ENCODE measurements around the gene ASTN2.

ASTN2 gene

DNA sequence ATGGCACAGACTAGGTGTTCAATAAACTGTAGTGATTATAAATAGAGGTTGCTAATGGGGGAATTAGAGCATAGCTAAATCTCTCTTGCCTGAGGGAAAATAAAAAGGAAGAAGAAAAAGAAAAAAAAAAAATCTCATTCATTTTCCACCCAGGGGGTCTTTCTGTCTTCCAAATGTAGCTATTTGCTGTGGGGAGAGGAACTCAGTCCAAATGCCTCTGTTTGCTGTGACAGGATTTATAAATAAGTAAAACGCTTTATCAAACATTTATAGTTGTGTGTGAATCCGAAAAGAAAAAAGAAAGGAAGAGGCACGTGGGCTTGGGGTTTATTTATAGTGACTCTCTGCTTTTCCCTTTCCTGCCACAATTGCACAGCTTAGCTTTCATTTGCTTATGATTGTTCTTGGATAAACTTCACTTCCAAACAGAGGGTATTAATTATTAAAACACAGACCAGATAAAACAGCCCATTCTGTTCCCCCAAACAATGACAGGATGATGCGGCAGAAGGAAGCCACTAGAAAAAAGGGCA lies 245.7 kb downstream of the ASTN2 start:
- DNase-seq (ENCODE audit: low read depth in 3 of 3): no peak

DNA sequence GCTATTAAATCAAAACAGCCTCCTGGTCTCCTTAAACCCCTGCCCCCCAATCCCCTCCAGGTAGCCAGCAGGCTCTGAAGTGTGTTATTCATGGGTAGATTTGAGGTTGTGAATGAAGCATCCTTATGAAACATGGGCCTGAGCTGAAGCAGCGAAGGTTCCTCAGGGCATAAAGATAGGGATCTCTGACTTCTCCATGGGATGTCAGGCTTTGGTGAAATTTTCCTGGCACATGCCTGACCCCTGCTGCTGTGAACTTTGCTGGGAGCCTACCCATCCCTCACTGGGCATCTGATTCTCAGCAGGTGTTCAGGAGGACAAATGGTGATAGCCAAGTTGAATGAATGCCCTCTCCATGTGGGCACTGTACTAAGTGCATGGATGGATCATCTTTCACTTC lies 250.3 kb downstream of the ASTN2 start:
- DNase-seq (ENCODE audit: low read depth in 3 of 3): no peak

DNA sequence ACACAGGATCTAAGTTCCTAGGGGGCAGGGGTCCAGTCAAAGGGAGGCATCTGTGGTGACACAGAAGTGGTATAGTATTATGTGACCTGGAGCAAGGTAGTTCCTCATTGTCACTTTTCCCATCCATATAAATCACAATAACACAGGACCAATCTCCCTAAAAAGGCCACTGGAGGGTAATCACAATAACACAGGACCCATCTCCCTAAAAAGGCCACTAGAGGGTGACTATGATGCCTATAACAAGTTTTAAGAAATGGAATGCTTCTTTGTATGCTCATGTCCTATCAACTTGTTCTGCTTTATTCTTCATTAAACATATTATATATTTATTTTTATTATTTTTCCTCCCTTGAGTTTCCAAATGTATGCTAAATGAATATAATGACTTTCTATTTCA lies 254.6 kb downstream of the ASTN2 start:
- DNase-seq (ENCODE audit: low read depth in 3 of 3): no peak

DNA sequence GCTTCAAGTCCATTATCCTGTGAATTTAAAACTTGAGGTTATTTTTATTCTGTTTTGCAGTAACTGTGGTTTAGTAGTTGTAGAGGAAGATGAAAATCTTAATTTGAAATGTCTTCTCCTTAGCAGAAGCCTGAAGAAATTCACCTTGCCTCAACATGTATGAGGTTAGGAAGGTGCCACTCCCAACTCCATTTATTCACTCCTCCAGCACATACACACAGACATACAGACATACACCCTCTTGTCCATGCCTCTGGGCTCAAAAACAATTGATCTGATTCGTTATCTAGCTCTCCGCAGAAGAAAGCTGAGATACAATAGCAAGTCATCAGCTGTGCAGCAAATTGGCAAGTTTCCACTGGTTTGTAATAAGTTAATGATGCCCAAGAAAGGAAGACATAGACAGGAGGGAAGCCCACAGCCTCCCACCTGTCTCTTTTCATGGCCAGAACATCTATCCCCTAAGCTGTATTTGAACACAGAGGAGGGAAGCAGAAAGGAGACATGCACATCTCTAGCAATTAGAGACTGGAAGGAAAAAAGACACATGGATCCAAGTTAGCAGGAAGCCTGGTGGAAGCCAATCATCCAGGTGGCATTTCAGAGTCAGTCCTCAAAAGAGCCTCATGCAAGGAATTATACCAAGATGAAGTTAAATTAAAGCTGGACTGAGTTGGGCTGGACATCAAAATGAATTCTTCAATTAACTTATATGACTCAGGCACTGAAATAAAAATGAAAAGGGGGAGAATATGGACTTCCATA lies 257.9 kb downstream of the ASTN2 start:
- no peak for DNase-seq (ENCODE audit: low read depth in 3 of 3)

DNA sequence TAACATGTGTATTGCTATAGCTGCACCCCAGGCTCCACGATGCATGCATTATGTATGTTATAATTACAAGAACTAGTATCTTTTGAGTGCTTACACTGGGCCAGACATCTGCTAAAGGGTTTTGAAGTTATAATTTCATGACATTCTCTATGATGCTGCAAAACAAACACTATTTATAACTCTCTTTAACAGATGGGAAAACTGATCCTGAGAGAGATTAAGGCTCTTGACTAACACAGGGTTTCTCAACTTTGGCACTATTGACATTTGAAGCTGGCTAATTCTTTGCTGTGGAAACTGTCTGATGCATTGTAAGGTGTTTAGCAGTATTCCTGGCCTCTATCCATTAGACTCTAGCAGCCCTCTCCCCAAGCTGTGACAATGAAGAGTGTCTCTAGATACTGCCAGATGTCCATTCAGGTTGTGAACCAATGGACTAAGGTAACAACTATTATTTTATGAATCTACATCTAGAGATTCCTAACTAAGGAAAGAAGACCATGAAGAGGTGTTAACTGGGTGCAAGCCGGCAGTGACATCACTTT lies 258.6 kb downstream of the ASTN2 start:
- DNase-seq (ENCODE audit: low read depth in 3 of 3): no peak

DNA sequence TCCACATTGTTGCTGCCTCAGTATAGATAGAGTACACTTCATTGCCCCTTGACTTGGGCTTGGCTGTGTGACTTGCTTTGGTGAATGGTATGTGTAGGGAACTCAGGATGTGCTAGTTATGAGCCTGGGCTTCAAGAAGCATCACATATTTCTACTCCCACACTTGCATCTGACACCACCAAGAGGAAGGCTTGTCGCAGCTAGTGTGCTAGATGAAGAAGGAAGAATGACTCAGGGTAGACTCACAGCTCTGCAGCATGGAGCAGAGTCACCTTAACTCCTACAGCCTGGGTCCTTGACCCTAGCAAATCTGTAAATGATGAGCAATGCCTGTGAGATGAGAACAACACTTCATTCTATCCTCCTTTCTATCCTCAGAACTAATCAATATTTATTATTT lies 261.8 kb downstream of the ASTN2 start:
- no peak for DNase-seq (ENCODE audit: low read depth in 3 of 3)

DNA sequence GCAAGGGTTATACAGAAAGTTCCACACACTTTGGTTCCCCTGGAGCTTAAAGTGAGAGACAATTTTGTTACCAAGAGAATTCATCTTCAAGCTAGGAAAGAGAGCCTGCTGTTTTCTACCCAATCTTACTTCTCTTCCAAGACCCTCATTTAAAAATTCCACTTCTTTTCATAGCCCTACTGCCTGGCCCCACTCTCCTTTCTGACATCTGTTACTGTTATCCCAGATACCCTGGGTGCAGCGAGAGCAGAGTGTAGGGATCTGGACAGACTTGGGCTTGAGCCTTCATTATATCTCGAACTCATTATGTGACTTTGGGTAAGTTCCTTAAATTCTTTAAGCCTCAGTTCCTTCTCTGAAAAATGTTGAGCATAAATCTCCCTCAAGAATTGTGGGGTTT lies 263.1 kb downstream of the ASTN2 start:
- DNase-seq (ENCODE audit: low read depth in 3 of 3): no peak

DNA sequence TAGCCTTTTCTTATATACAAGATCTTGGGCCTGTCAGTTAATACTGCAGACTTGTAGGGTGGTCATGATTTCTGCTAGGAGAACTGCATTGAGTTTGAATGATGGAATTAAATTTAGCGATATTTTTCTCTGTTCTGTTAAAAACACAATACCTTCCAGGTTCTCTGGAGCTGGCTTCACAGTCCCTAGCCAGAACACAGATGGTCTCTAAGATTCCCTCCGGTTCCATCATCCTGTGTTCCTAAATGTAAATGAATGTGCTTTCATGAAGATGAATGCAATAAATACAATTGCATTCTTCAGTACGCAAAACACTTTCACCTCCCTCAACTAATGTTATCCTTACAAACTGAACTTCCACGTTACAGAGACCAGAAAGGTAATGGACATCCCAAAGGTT lies 264.9 kb downstream of the ASTN2 start:
- no peak for DNase-seq (ENCODE audit: low read depth in 3 of 3)

DNA sequence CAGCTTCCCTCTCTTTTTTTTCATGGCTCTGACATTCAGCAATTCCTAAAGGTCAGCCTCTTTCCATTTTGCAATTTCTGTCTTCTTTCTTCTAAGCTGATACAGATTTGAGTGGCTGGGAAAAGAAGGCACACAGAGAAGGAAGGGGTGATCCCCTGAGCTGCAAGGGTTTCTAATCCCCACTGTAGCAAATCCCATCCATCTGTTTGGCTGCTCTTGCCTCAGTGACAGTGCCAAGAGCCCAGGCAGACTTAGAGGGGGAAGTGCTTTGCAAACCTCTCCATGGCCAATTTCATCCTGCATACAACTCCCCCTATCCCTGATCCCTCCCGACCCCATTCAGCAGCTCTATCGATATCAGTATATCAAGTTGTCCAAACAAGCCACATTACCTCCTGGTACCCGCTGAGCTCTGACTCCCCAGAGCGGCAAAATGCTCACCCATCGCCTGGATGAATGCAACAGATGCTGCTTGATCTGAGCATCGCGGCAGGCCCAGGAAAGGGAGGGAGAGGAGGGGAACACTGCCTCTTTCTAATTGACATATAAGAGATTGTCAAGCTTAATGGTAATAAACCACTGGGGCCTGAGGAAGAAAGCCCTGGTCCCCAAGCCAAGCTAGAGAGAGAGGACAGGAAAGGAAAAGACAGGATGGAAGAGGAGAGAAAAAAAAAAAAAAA lies 268.9 kb downstream of the ASTN2 start:
- DNase-seq (ENCODE audit: low read depth in 3 of 3): no peak

DNA sequence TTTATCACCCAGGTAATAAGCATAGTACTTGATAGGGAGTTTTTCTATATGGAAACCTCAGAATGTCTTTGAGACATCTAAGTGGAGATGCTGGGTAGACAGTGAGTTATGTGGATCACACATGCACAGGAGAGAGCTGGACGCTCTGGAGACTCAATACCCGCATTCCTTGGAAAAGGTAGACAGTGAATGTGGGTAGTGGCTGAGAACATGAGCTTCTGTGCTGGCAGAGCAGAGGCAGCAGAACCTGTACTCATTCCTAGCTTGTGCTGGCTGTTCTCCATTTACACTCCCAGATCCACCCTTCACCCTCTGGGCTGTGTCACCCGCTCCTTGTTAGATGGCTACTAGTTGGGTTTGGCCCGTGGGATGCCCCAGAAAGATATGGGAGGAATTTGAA lies 269.8 kb downstream of the ASTN2 start:
- no peak for DNase-seq (ENCODE audit: low read depth in 3 of 3)

DNA sequence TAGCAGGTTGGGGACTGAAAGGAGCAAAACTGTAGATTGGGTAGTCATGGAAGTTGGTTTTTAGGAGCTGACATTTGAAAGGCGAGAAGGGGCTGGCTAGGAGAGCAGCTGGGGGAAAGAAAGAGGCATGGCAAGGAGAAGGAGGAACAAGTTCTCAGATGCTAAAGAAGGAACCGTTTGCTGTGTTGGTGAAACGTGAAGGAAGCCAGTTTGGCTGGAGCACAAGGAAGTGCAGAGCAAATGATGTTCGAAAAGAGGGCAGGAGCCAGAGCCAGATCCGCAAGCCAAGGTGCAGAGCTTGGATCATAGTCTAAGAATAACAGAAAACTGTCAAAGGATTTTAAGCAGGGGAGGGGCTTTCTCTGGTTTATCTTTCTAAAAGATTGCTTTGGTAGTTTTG lies 276.6 kb downstream of the ASTN2 start:
- no peak for DNase-seq (ENCODE audit: low read depth in 3 of 3)

DNA sequence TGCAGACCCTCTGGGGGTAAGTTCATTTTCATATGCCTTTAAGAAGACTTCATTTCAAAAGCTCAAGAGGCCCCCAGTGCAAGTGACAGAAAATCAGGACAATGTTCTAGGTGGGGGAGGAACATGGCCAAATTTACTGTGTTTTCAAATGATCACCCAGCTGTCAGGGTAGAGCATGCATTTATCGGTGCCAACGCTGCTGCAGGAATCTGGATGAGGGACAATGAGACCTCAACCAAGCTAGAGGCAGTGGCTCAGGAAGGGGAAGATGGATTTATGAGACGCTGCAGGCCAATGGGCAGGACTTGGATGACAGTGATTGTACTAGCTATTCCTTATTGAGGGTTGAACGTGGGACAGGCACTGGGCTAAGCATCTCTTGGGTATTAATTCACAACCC lies 278.4 kb downstream of the ASTN2 start:
- DNase-seq (ENCODE audit: low read depth in 3 of 3): no peak

DNA sequence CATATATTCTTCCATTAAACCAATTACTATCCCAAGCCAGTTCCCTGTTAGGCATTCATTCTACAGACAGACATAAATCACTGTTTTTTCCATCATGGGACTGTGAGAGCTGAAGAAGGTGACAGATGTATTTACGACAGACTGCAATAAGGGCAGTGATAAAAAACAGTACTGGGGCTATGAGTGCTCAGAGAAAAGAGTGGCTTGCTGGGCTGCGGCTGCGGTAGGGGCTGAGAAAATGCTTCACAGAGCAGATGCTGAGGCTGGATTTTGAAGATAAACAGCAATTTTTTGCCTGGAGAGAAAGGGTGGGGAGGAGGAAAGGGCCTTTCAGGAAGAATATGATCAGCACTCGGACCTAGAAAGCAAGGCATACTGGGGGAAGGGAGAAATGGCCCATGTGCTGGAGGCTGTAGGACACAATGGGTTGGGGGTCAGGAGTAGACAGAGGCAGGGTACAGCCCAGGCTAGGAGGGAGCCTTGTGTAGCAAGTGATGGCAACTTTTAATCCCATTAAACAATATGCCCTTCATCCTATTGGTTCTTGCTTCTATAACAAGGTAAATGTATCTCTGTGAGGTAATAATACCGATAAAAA lies 279.3 kb downstream of the ASTN2 start:
- DNase-seq (ENCODE audit: low read depth in 3 of 3): no peak

DNA sequence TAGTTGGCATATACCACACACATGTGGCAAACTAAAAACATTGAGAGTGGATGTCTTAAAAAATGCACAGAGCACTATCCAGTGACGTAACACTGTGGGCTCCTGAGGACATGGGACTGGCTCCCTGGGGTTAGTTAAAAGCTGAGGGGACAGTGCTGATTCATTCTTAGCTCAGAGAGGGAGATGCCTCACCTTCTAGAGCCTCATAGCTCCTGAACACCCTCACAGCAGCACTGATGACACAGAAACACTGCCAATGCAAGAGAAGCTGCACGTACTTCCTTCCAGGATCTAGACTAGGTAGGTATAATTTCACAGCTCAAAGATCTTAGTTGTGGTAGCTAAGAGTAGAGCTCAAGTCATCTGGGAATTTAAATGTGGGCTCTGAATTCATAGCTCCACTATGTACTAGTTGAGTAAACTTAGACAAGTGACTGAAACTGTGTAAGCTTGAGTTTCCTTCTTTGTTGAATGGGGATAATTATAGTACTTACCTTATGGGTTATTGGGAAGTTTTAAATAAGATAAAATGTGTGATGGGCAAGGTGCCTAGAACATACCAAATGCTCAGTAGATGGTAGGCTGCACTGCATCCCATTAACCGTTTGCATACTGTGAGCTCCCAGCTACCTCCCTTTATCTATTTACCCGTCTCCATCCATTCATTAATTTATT lies 279.9 kb downstream of the ASTN2 start:
- DNase-seq (ENCODE audit: low read depth in 3 of 3): no peak

DNA sequence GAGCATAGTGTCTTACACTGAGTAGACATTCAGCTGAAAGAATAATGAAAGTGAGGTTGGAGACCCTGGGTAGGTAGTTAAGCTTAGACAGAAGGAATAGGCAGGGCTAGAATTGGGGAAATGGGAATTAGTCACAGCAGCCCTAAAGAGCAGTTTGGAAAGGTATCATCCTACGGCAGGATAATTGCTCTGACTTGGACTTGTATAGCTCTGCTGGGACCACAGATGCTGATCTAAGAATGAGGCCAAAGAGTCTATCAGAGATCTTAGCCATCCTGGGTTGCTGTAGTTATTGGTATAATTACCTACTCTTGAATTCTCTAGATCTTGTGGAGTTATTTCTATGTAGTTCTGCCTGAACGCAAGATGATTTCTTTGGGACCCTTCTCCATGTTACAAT lies 288.0 kb downstream of the ASTN2 start:
- no peak for DNase-seq (ENCODE audit: low read depth in 3 of 3)

DNA sequence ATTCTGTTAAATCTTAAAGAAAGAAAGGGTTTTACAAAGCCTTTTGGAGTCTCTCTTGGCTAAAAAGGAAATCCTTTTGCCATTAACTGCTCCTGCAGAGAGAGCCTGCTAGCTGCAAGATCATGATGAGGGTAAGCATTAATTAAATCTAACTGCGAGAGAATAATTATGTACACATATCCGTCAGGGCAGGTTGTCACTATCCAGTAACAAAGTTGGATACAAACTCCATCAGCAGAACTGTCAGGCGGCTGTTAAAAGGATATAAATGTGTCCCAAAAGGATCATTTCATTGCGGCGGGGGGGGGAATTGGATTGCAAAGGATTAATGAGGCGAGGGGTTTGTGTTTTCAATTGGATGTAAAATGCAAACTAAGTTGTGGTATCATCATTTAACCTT lies 289.3 kb downstream of the ASTN2 start:
- no peak for DNase-seq (ENCODE audit: low read depth in 3 of 3)

DNA sequence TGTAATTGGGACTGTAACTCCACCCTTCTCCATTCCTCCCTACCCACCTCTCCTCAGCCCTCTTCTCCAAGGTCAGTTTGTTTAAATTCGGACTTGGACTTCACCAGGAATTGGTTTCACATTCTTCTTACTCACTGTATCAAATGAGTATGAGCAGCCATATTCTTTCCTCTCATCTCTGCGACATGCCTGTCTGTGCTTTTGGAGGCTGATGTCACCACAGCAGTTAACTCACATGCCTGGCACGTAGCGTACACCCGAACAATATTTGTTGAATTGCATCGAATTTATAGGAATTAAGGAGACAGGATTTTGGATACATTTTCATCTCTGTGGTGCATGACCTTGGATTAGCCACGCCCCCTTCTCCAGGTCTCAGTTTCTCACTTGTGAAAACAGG lies 291.1 kb downstream of the ASTN2 start:
- DNase-seq (ENCODE audit: low read depth in 3 of 3): no peak

DNA sequence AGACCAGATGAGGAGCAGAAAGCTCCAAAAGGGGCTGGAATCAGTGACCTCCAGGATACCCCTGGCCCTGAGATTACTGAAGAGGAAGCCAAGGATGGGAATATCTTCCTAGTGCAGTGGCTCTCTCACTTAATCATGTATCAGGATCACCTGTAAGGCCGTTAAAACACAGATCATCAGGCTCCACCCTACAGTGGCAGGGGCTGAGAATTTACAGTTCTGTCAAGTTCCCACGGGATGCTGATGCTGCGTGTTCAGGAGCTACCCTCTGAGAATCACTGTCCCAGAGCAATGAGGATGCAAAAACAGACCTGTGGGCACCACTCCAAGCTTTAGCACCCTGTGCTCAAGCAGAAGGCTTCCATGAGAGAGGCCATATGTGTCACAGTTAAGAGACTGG lies 291.9 kb downstream of the ASTN2 start:
- DNase-seq (ENCODE audit: low read depth in 3 of 3): no peak

DNA sequence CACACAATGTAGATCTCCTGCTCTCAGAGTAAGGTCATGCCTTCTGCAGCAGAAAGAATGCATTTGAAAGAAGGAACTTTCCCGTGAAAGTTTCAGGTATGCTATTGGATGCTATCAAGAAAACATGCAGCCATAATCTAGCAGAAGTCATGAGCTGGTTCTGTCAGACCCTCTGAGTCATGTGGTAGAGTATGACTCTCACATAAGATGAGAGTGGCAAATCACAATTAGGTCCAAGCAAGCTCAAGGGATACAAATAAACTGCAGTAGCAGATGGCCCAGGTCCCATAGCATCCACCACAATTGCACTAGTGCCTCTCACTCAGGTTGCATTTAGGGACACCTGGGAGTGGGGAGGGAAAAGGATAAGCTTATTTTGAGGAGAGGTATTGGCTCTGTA lies 292.8 kb downstream of the ASTN2 start:
- DNase-seq (ENCODE audit: low read depth in 3 of 3): no peak

DNA sequence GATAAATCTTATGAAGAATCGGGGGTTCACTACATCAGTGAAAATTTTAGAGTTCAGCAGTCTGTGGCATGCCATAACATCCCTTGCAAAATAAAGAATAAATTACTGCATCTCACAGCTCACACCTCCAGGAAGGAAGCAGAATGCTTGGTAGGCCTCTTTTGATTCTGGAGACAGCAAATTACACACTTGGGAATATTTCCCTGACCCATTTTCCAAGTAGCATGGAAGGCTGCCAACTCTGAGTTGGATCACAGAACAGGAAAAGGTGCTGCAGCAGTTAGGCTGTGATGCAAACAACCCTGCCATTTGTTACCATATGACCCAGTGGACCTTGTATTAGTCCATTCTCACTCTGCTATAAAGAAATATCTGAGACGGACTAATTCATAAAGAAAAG lies 293.5 kb downstream of the ASTN2 start:
- no peak for DNase-seq (ENCODE audit: low read depth in 3 of 3)

DNA sequence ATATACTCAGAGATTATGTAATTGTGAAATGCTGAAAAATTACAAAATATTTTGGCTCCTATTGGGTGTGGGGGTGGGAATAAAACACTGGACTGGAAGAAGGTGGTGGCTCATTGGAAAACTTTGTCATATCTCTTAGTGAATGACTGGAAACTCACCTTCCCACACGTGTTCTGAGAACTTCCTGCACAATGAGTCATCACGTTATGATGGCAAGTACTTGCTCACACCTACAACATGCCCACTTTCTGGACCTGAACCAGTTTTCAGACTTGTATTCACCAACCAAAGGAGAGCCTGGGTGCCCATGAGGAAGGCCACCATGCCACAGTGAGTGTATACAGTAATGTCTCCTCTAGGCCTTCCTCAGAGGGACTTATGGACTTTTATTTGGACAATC lies 294.8 kb downstream of the ASTN2 start:
- DNase-seq (ENCODE audit: low read depth in 3 of 3): no peak

DNA sequence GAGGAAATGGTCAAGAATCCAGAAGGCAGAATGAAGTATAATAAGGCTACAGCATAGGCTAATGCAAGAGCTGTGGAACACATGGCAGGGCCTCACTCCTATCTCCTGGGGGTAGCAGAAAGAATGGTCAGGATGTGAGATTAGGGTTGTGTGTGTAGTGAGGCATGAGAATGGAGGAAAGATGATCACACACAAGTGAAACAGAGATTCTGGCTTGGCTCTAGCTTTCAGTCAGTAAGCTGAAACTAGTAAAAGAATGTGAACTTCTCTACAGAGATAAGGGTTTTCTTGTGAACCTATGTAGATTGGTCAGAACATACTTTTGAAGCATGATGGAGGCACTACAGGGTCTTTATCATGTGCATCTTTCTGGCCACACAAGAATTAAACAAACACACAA lies 298.8 kb downstream of the ASTN2 start:
- DNase-seq (ENCODE audit: low read depth in 3 of 3): no peak

All from stimulated activated CD4-positive, alpha-beta T cell treated with anti-CD3 and anti-CD28 coated beads, TNF-alpha, amount 100 ng/mL, for 24 hours (primary cell).